ENCODE data around the gene SPATA2. TPM values are rescaled to one million over a fixed set of nuclear protein-coding genes. Genes with fewer than 3 reads are reported as not detected.
"Not testable (repeated sequence)": the region's sequence is repeated elsewhere in the genome, so short reads cannot be mapped to it uniquely, and the experiment has no call there.

The SPATA2 gene
- polyA plus RNA-seq, 5 donors, result 7.2 to 9.6 (median 7.8) TPM

DNA sequence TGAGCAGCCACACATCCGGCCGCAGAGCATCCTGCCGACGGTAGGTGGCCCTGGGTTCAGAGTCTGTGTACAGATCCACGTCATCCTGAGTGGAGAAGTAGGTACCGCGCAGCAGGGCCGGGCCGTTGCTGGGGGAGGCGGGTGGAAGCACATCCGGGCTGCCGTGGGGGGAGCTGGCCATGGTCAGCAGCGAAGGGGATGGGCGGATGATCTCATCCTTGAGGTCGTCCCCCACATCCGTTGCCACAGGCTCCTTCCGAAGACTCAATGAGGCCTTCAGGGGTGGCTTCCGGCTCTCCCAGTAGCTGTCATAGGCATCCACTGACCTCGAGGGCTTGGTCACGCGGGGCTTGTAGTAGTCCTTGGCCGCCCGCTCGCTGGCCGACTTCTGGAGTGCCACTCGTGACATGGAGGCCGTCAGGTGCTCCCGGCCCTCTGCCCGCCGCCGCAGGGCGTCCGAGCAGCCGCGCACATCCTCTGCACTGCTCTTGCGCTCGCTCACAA is 9.2 kb downstream of the SPATA2 start:
- DNase-seq, result no peak

DNA sequence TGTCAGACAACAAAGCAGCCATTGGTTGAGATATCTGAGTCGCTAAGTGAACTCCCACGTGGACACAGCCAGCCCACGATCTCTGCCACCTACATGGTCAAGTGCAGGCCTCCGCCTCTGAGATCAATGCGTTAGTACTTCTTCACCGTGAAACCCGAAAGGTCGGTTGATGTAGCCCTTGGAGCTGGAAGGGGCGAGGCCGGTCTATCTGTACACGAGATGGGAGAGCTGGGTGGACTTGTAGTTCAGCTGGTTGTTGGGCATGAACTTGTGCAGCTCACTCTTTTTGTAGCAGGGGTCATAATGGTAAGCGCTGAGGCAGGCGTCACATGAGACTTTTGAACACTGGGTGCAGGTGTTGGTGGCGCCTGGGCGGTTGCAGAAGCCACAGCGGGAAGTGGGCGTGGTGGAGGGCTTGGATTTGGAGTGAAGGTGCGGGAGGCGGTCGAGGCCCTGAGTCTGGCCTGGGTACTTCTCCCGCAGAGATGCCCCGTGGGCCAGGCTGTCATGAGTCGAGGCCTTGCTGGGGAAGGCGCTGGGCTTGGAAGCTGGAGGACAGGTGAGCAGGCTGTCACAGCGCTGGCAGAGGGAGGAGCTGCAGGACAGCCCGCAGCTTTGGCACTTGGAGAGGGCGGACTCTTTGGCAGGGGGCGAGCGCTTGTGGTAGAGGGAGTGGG is 9.8 kb downstream of the SPATA2 start:
- no peak for DNase-seq

DNA sequence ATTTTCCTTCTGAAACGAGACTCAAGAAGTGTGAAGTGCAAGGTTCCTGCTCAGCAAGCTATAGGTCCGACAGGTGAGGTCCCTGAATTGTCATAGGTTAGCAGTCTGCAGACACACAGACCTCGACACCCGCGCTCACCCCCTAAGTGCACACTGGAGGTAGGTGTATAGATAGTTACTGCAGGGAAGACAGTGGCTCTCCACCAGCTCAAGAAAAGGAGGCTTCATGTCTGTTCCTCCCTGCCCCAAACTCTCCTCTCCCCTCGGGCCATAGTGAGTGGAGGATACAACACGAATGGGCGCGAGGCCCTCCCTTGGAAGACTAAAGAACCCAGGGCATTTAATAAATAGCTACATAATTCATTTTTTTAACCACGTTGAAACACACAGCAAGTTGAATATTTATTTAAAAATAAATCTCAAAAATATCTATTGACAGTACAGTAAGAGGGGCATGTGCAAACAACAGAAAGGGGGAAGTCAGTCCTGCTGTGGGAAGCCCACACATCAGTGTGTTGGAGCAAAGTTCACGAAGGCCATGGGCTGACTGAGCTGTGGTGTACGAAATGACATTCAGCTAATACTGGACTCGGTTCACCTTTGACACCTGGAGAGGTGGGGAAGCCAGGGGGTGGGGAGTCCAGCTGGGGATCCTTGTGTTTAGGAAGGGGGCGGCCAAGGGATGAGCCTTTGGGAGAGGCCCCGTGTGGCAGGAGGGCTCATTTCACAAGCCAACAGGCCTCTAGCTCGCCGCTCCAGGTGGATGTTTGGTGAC is 10.7 kb downstream of the SPATA2 start:
- DNase-seq, result no peak

DNA sequence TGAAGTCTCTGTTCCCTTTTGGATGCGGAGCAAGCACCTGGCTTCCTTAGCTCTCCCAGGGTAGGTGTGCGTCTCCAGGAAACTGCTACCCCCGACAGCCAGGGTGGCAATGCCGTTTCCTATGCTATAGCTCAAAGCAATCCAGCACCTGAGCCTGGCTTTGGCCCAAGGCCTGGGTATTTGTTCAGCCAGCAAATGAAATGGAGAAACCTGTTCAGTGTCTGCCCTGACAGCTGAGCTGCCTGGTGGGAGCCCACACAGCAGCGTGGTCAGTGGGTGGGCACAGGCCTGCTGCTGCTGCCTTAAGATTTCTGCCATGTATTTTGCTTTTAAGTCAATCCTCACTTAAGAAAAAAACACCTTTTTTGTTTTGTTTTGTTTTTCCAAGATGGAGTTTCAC is 13.7 kb downstream of the SPATA2 start:
- no peak for DNase-seq

DNA sequence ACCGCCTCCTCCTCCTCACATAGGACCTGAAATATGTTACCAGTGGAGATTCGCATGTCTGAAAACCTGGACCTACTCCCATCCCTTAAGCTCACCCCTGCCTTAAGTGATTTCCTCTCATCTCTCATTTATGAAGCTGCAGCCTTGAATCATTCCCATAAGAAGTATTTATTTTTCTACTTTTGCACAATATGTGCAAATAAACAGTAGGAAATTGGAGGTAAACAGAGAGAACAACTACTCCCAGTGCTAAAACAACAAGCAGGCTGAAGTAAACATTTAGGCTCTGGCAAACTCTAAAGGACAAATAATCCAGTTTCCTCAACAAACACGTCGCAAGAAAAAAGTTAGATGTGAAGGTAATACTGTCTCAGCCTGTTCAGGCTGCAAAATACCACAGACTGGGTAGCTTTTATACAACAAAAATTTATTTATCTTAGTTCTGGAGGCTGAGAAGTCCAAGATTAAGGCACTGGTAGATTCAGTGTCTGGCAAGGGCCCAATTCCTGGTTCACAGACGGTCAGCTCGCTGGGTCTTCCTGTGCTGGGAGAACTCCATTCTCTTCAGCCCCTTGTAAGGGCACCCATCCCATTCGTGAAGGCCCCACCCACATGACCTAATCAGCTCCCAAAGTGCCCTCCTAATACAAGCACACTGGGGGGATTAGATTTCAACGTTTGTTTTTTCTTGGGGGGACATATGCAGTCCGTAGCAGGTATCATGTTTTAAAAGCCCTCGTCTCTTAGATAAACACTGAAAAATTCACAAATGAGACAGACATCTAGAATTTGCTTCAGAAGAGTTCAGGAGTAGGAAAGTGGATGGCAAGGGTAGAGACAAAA is 15.6 kb downstream of the SPATA2 start:
- DNase-seq, result no peak

DNA sequence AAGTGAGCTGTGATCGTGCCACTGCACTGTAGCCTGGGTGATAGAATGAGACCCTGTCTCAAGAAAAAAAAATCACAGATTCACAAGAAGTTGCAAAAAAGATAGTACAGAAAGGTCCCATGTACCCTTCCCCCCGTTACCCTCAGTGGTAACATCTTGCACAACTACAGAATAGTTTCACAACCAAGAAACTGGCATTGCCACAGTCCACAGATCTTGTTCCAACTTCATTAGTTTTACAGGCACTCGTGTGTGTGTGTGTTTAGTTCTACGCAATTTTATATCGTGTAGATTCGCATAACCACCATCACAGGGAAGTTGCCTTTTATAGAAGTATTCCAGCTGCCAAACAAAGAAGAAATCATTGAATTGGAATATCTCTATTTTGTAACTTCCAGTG is 19.1 kb downstream of the SPATA2 start:
- DNase-seq, result no peak

DNA sequence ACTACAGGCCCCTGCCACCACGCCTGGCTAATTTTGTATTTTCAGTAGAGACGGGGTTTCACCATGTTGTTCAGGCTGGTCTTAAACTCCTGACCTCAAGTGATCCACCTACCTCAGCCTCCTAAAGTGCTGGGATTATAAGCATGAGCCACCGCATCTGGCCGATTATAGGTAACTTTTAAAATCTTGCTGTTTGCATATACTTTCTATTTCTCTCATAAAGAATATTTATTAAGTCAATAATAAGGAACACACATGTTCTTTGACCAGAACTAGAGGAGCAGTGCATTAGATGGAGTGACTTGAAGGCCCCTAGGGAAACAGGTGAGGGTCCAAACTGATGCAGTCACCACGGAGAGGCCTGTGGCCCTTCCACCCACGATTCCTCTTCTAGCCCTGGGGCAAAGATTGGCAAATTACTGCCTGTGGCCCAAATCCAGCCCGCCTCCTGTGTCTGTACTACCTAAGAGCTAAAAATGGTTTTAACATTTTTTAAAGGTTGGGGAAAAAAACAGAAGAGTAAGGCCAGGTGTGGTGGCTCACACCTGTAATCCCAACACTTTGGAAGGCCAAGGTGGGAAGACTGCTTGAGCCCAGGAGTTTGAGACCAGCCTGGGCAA is 19.7 kb downstream of the SPATA2 start:
- not testable (repeated sequence) for DNase-seq

DNA sequence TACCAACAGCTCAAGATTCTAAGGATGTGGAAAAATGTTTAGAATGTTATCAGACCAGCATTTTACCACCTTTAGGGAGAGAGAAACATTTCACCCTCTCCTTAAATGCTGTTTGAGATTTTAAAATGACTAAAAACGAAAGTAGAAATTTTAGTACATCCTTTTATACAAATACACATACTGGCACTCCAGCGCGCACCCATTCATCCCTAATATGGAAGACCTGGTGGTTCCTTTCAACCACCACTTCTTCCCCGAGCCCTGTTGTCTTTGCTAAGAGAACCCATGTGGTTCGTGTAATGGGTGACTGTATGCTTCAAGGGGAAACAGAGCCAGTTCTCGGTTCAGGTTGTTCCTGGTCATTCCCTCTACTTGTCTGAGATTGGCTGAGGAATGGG is 21.3 kb downstream of the SPATA2 start:
- DNase-seq, result no peak

DNA sequence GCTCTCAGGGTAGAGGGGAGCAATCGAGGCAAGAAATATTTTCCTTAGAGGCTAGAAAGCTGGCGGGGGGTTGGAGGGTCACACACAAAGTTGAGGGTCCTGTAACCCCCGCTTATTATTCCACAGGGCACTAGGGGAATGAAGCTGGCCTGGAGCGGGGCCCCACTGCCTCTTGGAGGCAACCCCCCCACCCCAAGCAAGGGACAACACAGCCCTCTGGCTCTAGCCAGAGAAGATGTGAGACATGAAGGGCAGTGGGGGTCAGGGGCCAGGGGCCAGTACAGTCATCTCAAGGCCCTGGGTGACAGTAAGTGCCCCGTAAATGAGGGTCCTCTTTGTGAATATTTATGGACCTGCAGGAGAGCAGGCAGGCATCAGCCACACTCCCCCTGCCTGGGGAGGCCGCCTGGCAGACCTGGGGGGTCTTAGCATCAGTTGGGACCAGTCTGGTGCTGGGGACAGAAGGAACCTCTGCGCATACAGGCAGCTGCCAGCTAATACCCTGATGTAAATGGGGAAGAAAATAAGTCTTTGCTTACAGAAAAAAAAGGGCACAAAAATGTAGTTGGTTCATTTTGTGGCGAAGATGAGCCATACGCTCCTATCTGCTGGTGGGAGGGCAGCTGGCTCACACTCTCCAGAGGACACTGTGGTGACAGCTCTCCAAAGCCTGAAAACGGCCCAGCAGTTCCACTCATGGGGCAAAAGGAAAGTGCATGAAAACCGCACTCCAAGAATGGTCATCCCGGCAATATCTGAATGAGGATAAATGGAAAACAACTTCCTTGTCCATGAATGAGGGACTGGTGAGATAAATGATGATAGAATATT is 21.9 kb downstream of the SPATA2 start:
- no peak for DNase-seq

DNA sequence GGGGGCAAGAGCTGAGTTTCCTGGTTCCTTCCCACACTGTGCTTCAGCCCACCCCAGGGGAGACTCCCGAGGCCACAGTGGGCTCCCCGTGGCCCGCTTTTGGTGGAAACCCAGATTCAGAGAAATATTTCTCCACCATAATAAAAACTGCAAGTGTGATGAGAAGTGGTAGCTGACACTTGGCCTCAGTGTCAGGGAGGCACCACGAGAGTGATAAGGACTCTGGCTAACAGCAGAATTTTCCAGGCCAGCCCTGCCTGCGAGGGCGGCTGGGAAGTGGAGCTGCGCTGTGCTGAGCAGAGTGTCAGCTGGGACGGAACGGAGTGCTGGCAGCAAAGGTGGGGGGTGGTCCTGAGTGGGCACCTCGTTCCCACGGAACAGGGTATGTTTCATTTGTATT is 22.5 kb downstream of the SPATA2 start:
- no peak for DNase-seq

DNA sequence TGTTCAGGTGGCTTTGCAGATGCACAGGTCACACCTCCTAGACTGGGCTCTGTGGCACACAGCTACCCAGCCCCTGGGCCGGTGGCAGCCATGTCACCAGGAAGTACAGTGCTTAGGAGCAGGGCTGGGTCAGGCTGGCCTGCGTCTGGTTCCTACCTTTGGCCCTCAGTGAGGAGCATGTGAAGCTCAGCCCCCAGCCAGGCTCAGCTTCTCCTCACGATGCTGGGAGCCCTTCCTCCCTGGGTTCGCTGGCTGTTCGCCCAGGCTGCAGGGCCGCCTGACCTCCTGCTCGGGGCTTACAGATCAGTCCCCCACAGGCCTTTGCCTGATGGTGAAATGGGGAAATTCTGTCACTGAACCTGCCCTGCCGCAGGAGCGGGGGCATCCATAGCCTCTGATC is 23.1 kb downstream of the SPATA2 start:
- DNase-seq, result no peak

DNA sequence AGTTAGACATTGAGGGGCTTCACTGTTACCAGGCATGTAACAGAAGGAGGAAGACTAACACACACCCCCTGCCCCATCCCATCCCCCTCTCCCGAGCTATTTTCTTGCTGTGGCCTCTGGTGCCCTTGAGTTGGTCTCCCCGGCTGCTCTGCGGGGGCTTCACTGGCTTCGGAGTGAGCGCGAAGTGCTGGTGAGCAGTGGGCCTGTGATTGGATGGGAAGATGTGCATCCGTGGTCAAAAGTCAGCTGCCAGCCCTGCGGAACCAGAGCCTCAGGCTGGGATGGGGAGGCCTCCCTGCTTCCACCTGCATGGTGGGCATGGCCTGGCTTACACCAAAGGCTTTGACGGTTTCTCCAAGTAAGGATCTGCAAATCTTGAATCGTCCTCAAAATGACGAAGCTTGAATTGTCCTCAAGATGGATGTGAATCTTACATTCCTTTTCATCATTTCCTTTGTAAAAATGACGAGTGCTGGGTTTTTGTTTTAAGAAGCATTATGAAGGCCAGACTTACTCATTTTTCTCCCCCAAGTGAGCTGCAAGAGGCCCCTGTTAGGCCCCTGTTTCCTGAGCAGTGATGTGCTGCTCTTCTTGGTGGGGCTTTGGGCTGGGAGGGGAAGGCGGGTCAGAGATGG is 23.7 kb downstream of the SPATA2 start:
- no peak for DNase-seq

DNA sequence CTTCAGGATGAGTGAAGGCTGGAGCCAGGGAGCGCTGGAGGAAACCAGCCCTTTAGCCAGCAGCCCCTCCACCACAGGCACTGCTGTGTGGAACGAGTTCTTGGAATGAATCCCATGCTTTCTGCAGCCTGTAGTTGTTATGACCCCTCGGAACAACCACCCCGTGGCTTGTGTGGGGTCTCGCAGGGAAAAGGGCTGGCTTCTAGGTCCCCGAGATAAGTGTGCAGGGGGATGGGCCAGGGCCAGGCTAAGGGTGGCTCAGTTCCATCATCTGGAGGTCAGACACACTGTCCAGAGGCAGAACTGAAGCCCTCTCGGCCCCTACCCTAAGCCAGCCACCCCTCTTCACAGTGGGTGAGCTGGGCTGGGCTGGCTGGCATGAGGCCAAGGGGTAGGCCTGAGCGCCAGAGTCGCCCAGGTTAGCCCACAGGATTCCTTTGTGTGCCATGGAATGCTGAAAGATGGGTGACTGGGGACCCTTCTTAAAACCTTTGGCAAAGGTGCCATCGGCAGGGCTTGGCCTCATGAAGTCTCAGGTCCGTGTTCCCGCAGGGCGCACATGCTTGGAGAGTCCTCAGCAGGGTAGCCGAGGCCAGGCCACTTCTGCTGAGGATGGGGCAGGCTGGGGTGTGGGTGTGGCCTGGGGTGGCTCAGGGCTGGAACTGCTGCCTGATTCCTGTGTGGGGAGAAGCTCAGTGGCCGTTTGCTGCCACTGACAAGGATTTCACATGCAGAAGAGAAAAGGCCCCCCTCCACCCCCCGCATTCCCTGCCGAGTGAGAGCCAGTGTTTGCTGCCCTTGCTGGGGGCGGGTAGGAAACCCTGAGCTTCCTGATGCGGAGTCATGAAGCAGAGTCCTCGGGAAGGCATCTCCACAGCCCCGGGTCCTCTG is 24.6 kb downstream of the SPATA2 start:
- peak; percentile 55 to 64 for DNase-seq

DNA sequence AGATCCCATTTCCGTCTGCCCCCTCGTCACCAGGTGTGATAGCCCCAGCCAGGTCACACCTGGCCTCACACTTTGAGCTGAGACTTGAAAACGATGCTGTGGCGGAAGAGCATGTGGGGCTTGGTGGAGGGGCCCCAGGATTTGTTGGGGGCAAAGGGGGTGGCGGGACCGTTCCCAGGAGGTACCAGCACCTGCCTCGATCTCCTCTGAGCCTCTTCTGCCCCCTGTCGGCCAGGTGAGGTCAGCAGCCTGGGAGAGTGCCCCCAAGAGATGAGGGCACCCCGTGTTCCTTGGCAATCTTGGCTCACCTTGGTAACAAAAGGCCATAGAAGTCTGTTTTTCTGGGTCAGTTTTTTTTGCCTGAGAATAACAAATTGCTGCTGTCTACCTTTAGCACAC is 25.4 kb downstream of the SPATA2 start:
- DNase-seq, result no peak

DNA sequence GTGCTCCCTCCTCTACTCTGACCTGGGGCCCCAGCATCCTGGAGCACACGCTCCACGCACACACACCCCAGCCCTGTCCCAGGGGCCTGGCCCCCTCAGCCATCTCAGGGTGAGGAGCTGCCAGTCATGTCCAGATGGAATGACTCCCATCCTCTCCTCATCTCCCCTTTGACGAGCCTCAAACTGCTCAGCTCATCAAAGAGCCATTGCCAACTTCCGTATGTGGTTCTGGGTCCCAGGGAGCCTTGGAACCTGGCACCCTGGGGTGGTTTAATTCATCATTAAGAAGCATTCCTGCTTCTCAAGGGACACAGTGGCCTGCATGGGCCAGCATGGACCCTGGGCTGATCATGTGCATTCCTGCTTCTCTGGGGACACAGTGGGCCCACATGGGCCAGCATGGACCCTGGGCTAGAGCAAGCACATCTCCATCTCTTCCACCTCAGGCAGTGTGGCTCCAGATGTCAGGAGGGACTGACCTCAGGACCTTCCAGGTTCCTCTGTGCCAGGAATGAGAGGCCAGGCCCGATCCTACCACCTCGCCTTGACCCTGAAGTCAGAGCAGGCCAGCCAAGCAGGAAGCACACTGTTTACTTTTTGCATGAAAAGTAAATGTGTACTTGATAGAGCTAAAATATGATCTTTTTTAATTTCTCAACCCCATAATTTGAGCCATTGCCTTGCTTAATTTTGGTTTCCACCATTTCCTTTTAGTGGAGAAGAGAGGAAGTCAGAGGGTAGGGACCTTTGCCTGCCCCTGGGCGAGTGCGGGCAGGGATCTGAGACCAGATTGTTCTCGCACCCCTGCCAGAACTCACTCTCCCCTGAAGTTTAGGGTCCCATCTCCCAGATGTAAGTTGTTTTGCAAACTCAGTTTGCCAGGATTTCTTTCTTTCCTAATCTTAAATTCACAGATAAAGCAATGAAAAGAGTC is 26.1 kb downstream of the SPATA2 start:
- no peak for DNase-seq

DNA sequence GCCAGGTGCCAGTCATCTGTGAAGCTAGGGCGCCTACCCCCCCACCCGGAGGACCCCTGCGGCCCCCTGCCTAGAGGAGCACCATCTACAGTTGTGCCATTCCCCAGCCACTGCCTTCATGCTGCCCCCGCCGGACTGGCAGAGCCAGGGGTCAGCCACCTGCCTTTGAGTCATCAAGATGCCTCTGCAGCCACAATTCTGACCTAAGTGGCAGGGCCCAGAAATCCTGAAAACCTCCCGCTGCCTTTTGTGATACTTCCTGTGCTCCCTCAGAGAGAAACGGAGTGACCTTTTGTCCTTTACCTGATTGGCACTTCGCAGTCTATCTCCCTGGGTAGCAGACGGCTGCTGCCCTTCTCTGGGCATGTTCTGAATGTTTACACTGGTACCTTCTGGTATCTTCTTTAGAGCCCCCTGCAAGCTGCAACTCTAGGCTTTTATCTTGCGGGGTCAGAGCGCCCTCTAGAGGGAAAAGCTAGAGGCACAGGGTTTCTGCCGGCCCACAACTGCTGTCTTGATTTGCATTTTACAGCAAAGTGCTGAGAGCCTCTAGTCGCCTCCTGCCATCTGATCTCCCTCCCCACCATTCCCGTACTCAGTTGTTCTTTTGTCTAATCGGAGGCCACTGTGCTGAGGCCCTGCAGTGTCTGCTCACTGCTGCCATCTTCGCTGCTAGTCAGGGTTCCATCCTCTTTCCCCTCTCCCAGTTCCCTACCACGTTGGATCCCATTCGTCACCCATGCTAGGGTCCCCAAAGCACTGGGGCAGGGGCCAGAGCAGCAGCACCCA is 26.9 kb downstream of the SPATA2 start:
- DNase-seq, result peak; percentile 58 to 72
